ENCODE measurements around the gene LLGL2. TPM values are rescaled to one million over a fixed set of nuclear protein-coding genes. Genes with fewer than 3 reads are reported as not detected.

Gene LLGL2
- total RNA-seq, 1 experiment from 2014 or later, result 156 TPM

GRCh38 chr17:75615301-75615700, 89.8 kb downstream of the LLGL2 start:
- CTCF ChIA-PET, result no interaction called here
- no peaks in the 10 kb centered on the region for H3K9me3 ChIP-seq (ENCODE audit: insufficient read depth, low read depth)
- BruUV-seq (replicated peaks), result no TSS peak
- H2AFZ ChIP-seq, result no peak overlapping the region
- intact Hi-C loops (cut with micrococcal nuclease; ENCODE audit: unreplicated experiment), result no loop called here
- H3K9me2 ChIP-seq (ENCODE audit: insufficient read depth), result no peaks in the 10 kb centered on the region
- POLR2A ChIA-PET (ENCODE audit: unreplicated experiment), result no interaction called here
- DNase-seq, result no peak
- H3K4me3 ChIP-seq, result no peak overlapping the region
- no peaks in the 10 kb centered on the region for H3K36me3 ChIP-seq (ENCODE audit: low read depth)
- TF ChIP-seq EZH2 (IDR thresholded peaks at IDR 0.05; ENCODE audit: low read depth), result no peak
- H3K27me3 ChIP-seq (ENCODE audit: insufficient read depth, low read depth), result no peaks in the 10 kb centered on the region
- no peaks in the 10 kb centered on the region for H4K20me1 ChIP-seq (ENCODE audit: insufficient read depth)
- peaks cover 12% of the 10 kb centered on the region for H3K4me1 ChIP-seq (replicated peaks; ENCODE audit: insufficient read depth)
- H3K27ac ChIP-seq, result no peak overlapping the region
- no peaks in the 10 kb centered on the region for H3K79me2 ChIP-seq (ENCODE audit: low read depth)
- no peaks in the 10 kb centered on the region; the same call in 1 of the 2 replicates for H3F3A ChIP-seq (ENCODE audit: insufficient read depth, low read depth)
- no peak overlapping the region for H3K4me2 ChIP-seq

- no peaks in the 10 kb centered on the region for H3K79me2 ChIP-seq (ENCODE audit: low read depth)
- H3K27ac ChIP-seq, result no peak overlapping the region
- H3K27me3 ChIP-seq (ENCODE audit: insufficient read depth, low read depth), result no peaks in the 10 kb centered on the region
- H3K4me2 ChIP-seq, result no peak overlapping the region
- CTCF ChIA-PET, result interaction anchor here (0.8 kb wide), 1 partner anchor 16 kb away, joined by 3 read pairs; no protein-coding TSS in a partner anchor
- no peak overlapping the region for H3K4me3 ChIP-seq
- H3K4me1 ChIP-seq (replicated peaks; ENCODE audit: insufficient read depth), result no peaks in the 10 kb centered on the region; the same call in 1 of the 2 replicates
- no peaks in the 10 kb centered on the region for H3K36me3 ChIP-seq (ENCODE audit: low read depth)
- H3K9me3 ChIP-seq (ENCODE audit: insufficient read depth, low read depth), result no peaks in the 10 kb centered on the region
- H3F3A ChIP-seq (ENCODE audit: insufficient read depth, low read depth), result no peaks in the 10 kb centered on the region; the same call in 1 of the 2 replicates
- no peak for TF ChIP-seq CTCF (conservative IDR thresholded peaks at IDR 0.05)
- intact Hi-C loops (cut with micrococcal nuclease; ENCODE audit: unreplicated experiment), result no loop called here
- no peak for DNase-seq
- no peak overlapping the region for H2AFZ ChIP-seq
- H3K9me2 ChIP-seq (ENCODE audit: insufficient read depth), result no peaks in the 10 kb centered on the region
- POLR2A ChIA-PET (ENCODE audit: unreplicated experiment), result no interaction called here
- H4K20me1 ChIP-seq (ENCODE audit: insufficient read depth), result 0 out of 2 replicates have a peak, but pooled peaks cover under 1% of the 10 kb centered on the region
- no TSS peak for BruUV-seq (replicated peaks)
Observed at GRCh38 chr17:75616521-75617122, 91.1 kb downstream of the LLGL2 start.

GRCh38 chr17:75617218-75617617, 91.7 kb downstream of the LLGL2 start:
- Histone ChIP-seq H3F3A (ENCODE audit: insufficient read depth, low read depth) (no peaks in the 10 kb centered on the region), H3K4me1 (replicated peaks; ENCODE audit: insufficient read depth) (no peaks in the 10 kb centered on the region; the same call in 1 of the 2 replicates), H4K20me1 (ENCODE audit: insufficient read depth) (peaks cover 3% of the 10 kb centered on the region; the same call in 1 of the 2 replicates), H3K9me2 (ENCODE audit: insufficient read depth) (no peaks in the 10 kb centered on the region), H3K27me3 (ENCODE audit: insufficient read depth, low read depth) (no peaks in the 10 kb centered on the region), H3K4me3 (no peak overlapping the region), H2AFZ (no peak overlapping the region), H3K79me2 (ENCODE audit: low read depth) (no peaks in the 10 kb centered on the region), H3K27ac (no peak overlapping the region), H3K4me2 (no peak overlapping the region), H3K36me3 (ENCODE audit: low read depth) (no peaks in the 10 kb centered on the region), H3K9me3 (ENCODE audit: insufficient read depth, low read depth) (no peaks in the 10 kb centered on the region)
- POLR2A ChIA-PET (ENCODE audit: unreplicated experiment), result no interaction called here
- no TSS peak for BruUV-seq (replicated peaks)
- no peak for DNase-seq
- CTCF ChIA-PET, result no interaction called here
- intact Hi-C loops (cut with micrococcal nuclease; ENCODE audit: unreplicated experiment), result no loop called here
- TF ChIP-seq CTCF (conservative IDR thresholded peaks at IDR 0.05), result no peak
- no peak for TF ChIP-seq EZH2 (IDR thresholded peaks at IDR 0.05; ENCODE audit: low read depth)

- no peaks in the 10 kb centered on the region for H3K79me2 ChIP-seq (ENCODE audit: low read depth)
Observed at GRCh38 chr17:75617675-75618074, 92.2 kb downstream of the LLGL2 start.

More at GRCh38 chr17:75617675-75618074, 92.2 kb downstream of the LLGL2 start:
- POLR2A ChIA-PET (ENCODE audit: unreplicated experiment), result no interaction called here
- DNase-seq, result no peak
- H3F3A ChIP-seq (ENCODE audit: insufficient read depth, low read depth), result no peaks in the 10 kb centered on the region
- no peak overlapping the region for H3K4me3 ChIP-seq
- H3K4me2 ChIP-seq, result no peak overlapping the region
- CTCF ChIA-PET, result no interaction called here
- no peak overlapping the region for H3K27ac ChIP-seq
- no peak for TF ChIP-seq EZH2 (IDR thresholded peaks at IDR 0.05; ENCODE audit: low read depth)
- no peak for TF ChIP-seq CTCF (conservative IDR thresholded peaks at IDR 0.05)
- H3K9me2 ChIP-seq (ENCODE audit: insufficient read depth), result no peaks in the 10 kb centered on the region
- no peaks in the 10 kb centered on the region for H3K4me1 ChIP-seq (replicated peaks; ENCODE audit: insufficient read depth)
- no peaks in the 10 kb centered on the region for H3K9me3 ChIP-seq (ENCODE audit: insufficient read depth, low read depth)
- no peaks in the 10 kb centered on the region for H3K27me3 ChIP-seq (ENCODE audit: insufficient read depth, low read depth)
- no peaks in the 10 kb centered on the region for H3K36me3 ChIP-seq (ENCODE audit: low read depth)
- peaks cover 3% of the 10 kb centered on the region; the same call in 1 of the 2 replicates for H4K20me1 ChIP-seq (ENCODE audit: insufficient read depth)
- intact Hi-C loops (cut with micrococcal nuclease; ENCODE audit: unreplicated experiment), result no loop called here
- BruUV-seq (replicated peaks), result no TSS peak
- no peak overlapping the region for H2AFZ ChIP-seq

Measured in PC-9 (cell line).